PC-9 (cell line): ENCODE data around the gene SDCCAG8.

Source experiments
- CTCF ChIP-seq: fragments of 200-600 bp; sonication (generic); conservative IDR thresholded peaks from 2 replicates; pipeline ENCODE4 v1.6.1; 2017; ENCODE audit warnings: mixed run types, antibody characterized with exemption, mild to moderate bottlenecking, moderate library complexity
- EZH2 ChIP-seq: fragments of 200-600 bp; sonication (generic); IDR thresholded peaks from 2 replicates; pipeline ENCODE4 v1.8.0; 2017; ENCODE audit warnings: antibody characterized with exemption, low read depth

DNA sequence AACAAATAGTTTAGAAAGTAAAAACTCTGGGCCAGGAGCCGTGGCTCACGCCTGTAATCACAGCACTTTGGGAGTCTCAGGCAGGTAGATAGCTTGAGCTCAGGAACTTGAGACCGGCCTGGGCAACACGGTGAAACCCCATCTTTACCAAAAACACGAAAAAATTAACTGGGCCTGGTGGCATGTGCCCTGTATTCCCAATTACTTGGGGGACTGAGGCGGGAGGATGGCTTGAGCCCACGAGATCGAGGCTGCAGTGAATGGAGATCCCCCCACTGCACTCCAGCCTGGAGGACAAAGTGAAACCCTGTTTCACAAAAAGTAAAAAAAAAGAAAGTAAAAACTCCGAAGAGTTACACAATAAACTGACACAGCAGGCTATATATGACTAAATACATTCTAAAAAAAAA is 11.4 kb upstream of the SDCCAG8 start:
- TF ChIP-seq CTCF (no peak), EZH2 (no peak)
